Stimulated activated CD4-positive, alpha-beta T cell treated with anti-CD3 and anti-CD28 coated beads, TNF-alpha, amount 100 ng/mL, for 1 hour (primary cell): ENCODE measurements around the gene DENND6B.

ENCODE experiments used
- DNase-seq, 3 donors: peaks; one replicate each; pipeline ENCODE4 v3.0.0-alpha.2; 2020; ENCODE audit warnings: low read depth in 3 of 3, low spot score in 1 of 3

Gene DENND6B

DNA sequence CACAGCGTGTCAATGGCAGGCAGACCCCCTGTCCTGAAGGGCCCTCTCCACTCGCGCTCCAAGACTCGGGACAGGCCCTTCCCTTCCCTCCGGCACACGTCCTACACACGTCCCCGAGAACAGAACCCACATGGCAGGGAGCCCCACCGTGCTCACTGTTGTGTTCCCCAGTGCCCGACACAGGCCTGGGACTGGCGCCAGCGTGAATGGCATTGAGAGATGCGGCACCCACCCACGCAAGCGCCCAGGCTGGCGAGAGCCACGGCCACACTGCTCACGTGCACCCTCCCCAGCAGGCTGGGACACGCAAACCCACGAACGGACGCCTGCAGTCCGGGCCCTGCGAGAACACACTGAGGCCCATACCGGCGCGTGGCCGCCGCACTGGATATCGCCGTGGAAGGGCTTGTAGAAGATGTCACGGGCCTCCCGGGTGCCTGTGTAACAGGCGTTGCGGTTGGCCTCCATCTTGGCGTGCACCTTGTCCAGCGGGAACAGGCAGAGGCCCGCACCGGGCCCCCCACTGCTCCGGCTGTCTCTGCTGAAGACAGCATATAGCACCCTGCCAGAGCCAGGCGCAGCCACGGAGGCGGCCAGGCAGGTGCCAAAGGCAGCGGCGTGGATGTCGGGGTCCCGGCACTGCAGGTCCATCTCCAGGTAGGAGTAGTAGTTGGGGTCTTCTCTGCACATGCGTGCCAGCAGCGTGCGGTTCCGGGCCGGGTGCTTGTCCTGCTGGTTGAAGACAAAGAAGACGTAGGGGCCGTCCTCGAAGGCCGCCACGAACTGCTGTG lies 37.5 kb downstream of the DENND6B start:
- DNase-seq, result no peak

DNA sequence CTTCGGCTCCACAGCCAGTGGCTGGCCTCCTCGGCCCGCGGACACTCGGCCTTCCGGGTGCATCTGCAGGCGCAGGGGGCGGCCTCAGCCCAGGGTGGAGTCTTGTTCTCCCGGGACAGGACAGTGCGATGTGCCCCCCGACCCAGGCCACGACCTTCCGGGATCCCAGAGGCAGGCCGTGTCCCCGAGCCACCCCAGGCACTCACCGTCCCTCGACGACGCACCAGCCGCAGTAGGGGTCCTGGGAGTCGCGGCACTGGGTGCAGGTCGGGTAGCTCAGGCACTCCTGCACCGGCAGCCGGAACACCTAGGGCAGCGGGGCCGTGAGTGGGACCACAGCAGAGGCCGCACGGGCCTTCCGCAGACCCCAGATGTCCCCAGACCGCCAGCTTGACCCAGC lies 39.1 kb downstream of the DENND6B start:
- no peak for DNase-seq

DNA sequence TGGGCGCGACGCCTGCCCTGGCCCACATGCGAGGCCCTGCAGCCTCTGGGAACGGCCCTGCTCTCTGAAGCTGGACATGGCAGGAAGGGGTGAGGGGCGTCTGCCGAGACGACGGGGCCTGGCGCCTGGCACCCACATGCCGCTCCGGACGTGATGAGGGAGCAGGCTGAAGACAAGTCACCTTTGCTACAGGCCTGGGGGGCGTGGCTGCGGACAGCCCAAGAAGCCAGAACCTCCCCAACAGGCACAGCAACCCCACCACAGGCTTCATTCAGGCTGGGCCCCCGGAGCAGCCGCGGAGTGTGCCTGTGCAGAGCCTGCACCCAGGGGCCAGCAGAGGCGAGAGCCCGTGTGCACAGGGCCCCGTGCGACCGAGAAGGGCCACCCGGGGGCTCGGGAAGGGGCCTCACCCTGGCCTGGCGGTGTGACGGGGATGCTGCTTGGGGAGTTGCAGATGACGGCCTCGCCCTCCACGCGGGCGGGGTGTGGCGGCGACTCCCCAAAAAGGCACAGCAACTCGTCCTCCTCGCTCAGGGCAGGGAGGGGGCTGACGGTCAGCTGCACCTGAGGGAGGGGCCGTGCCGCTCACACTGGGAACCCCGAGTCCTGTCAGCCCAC lies 40.0 kb downstream of the DENND6B start:
- DNase-seq, result no peak

DNA sequence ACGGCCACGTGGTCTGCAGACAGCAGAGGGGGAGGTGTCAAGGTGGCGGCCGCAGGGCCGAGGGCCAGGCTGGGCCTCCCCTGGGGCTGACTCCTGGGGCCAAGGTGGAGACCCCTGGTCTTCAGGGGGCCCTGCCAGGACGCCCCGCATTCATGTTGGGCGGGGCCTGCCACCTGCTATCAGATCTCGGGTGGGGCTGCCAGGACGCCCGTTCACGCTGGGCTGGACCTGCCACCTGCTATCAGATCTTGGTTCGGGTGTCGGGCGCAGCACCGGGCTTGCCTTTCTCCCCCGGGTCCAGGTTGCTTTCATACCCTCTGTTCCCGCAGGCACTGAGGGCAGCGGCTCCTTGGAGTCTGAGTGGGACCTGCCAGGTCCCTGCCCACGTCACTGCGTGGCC lies 40.5 kb downstream of the DENND6B start:
- no peak for DNase-seq

DNA sequence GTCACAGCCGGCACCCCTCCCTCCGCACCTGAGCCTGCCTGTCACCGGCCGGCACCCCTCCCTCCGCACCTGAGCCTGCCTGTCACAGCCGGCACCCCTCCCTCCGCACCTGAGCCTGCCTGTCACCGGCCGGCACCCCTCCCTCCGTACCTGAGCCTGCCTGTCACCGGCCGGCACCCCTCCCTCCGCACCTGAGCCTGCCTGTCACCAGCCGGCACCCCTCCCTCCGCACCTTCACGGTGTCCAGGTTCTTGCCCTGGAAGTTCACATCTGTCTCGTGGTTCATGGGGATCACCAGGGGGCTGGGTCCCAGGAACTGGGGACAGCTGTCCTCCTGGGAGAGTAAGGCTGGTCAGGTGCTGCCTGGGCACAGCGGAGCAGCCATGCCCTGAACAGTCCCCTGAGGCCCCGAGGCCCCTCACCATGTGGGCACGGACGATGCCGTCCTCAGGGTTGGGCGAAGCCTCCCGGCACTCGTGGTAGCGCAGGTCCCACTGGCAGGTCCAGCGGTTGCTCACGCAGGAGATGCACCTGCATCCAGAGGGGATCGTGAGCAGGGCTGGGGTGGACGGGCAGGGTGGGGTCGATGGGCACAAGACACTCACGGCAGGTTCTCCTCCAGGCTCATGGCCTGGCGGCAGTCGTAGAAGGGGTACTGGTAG lies 41.1 kb downstream of the DENND6B start:
- DNase-seq, result no peak

DNA sequence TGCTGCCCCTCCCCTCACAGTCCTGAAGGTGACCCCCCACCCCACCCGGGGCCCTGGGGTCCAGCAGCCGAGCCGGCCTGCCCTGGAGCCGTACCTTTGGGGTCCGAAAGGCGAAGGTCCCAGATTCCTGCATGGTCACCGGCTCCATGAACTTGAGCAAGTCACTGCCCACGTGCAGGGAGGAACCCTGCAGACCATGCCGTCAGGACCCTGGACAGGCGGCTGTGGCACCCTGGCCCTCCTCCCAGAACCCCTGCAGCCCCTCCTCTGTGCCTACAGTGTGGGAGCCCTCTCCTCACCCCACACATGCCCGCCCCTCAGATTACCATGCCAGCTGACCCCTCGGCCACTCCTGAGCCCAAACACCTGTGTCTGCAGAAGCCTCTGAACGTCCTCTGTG lies 42.3 kb downstream of the DENND6B start:
- DNase-seq, result no peak

DNA sequence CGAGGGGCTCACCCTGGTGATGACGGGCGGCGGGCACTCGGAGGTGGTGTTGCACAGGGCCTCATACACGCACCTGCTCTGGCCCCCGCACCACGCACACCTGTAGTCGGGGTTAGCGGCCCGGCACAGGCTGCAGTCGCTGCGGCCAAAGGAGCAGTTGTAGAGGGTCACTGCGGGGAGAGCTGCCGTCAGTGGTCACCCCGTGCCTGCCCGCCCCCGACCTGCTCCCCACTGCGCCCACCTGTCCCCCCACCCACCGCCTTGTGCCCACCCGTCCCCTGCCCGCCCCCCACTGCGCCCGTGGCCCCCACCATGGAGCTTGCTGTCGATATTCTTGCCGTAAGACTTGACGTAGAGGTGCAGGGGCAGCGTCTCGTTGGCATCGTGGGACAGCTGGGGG lies 43.0 kb downstream of the DENND6B start:
- DNase-seq, result no peak

DNA sequence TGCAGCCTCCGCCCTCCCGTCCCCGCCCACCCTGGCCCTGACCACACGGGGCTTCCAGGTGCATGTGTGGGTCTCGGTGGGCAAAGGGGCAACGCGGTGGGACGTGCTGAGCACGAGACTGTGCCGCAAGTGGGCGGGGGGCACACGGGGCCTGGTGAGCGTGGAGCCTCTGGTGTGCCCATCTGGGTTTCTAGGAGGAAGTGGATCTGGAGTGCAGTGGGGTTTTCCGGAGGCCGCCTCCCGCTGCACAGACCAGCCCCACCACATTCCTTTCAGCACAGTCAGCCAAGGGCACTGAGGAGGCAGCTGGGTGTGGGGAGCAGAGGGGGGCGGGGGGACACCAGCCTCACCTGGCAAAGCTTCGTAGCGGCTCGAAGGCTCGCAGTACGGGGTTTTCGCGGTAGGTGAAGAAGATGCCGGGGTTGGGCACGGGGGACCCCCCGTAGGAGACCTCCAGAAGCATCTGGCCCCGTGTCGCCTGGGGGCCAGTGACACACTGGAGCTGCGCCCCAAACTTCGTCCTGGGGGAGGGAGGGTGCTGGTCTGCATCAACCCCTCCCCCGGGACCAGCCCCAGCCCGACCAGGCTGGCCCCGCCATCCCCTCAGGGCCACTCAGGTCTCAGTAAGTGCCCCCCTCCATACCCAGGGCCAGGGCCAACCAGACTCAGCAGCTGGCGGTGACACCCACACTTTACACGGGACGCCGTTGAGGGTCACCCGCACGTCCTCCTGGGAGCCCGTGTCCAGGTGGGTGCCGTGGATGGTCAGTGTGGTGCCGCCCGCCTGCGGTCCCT lies 44.3 kb downstream of the DENND6B start:
- no peak for DNase-seq

DNA sequence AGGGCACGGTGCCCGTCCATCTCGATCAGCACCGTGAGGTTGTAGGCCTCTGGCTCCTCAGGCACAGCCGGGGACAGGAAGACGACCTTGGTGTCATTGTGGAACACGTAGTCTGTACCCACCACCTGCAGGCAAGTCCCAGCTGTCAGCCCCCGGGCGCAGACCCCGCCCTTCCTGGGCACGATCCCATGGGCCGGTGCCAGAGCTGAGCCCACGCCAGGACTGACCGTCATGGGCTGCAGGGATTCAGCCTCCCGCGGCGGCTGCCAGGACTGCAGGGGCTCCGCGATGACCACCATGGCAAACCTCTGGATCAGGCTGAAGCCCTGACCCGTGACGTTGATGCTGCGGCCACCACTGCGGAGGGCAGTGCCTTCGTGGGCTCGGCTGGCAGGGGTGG lies 44.9 kb downstream of the DENND6B start:
- DNase-seq, result no peak

DNA sequence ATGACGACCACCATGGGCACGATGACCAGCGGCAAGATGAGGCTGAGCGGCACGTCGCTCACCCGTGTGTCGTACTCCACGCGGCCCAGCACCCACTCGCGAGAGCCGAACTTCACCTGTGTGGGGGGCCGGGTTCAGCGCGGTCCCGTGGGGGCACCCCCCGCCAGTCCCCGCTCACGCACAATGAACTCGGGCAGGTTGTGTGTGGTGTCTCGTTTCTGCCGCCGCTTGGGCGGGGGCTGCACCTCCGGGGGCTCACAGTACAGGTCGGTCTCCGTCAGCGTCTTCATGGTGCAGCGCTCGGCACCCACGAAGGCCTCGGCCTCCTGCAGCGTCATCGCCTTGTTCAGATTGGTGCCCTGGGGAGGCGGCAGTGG lies 45.4 kb downstream of the DENND6B start:
- DNase-seq, result no peak

DNA sequence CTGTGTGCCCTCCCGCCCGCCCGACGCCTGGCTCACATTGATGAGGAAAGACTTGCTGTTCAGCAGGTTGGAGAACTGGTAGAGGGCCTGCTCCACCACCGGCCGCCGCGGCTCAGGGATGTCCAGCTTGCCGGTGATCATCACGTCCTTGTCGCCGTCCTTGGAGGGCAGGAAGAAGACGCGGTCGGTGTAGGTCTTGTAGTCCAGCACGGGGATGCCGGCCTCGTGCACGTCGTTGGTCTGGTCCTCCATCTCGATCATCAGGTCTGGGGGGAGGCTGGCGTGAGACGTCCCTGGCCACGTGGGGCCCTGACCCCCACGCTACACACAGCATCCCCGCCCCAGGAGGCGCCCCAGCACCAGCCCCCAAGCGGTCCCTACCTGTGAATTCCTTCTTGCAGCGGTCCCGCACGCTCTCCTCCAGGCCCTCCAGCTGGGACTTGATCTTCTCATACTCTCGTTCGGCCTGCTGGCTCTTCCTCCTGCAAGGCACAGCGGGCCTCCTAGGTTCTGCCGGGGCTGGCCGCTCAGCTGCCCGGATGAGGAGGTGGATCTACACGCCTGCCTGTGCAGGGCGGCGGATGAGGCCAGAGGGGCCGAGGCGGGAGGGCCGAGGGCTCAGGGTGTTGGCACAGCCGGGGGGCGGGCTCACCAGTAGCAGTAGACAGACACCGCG lies 46.0 kb downstream of the DENND6B start:
- DNase-seq, result no peak

DNA sequence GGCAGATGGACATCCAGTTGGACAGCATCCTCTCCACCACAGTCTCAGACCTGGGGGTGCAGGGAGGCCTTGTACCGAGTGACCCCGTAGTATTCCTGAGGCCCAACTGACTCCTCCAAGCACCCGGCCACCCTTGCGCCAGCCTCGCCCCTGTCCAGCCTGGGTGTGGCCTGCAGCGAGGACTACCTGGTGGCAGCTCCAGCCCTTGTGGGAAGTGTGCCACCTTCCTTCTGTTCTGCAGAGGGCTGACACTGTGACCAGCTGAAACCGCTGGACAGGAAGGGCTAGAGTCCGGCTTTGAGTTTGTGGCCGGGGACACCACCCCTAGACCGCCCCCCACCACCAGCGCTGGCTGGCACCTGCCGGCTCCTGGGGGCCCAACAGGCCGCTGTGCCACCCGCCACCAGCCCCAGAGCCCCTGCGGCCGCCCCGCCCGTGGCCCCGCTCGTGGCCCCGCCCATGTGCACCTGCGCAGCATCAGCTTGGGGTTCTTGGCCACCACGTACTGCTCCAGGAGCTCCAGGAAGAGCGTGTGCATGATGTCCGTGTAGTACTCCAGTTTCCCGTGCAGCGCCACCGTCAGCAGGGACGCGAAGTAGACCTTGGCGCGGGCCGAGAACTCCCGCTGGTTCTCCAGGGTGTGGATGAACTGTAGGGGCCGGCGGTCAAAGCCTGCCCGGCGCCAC lies 46.6 kb downstream of the DENND6B start:
- no peak for DNase-seq

DNA sequence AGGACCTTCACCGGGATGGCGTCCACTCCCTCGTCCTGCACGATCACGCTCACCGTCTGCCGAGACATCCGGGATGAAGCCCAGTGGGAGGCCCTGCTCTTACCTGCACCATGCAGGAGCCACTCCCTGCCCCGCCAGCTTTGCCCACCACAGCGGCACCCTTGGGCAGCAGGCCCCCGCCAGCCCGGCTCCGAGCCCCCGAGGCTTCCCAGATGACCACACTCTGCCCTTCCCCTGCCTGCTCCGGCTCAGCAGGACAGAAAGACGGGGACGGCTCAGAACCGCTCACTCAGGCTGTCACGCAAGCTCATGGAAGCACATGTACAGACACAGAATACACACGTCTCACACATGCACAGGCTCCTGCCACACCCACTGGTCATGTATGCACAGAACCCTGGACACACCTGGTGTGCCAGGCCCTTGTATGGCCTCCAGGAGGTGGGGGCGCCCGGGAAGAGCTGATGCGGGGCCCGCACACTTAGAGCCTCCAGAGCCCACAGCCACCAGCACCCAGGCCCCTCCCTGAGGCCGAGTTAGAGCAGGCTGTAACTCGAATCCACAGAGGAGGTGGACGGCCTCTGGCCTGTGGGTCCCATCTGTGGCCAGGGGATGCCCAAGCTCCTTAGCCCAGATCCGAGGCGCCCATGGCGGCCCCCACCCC lies 47.7 kb downstream of the DENND6B start:
- no peak for DNase-seq

DNA sequence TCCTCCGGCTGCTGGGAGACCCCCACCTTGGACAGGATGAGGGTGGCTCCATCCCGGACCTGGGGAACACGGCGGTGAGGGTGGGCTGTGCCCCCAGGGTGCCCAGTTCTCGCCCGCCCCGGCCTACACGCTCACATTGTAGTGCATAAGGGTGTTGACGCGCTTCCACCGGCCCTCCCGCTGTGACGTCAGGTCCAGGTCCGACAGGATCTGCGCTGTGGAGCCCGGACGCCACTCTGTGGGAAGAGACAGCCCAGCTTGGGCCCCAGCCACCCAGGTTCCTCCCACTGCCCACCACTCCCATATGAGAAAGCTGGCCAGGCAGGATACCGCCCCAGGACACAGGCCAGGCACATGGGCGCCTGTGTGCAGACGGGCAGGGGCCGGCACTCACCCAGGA lies 48.4 kb downstream of the DENND6B start:
- no peak for DNase-seq

DNA sequence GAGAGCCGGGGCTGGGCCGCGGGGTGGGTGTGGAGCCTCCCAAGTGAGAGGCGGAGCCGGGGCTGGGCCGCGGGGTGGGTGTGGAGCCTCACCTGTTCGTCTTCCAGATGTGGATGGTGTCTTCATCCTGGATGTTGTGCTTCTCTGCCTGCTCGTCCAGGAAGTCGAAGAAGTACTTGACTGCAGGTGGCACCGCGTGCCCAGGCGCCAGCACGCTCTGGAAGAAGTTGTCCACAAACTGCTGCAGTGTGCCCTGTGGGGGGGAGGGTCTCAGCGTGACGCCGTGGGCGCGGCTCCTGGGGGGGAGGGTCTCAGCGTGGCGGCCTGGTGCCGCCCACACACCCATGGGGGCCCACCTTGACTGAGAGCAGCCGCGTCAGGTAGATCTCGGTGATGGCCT lies 49.1 kb downstream of the DENND6B start:
- DNase-seq, result no peak

DNA sequence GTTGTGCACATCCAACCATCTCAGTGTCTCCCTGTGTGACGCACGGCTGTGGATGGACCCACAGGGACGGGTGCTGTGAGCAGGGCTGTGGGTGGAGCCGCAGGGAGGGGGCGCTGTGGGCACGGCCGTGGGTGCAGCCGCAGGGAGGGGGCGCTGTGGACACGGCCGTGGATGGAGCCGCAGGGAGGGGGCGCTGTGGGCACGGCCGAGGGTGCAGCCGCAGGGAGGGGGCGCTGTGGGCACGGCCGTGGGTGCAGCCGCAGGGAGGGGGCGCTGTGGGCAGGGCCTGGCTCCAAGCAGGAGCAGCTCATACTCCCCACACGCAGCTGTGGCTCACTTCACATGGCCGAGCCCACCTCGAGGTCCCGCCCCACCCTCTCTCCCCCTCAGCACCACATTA lies 50.7 kb downstream of the DENND6B start:
- no peak for DNase-seq

DNA sequence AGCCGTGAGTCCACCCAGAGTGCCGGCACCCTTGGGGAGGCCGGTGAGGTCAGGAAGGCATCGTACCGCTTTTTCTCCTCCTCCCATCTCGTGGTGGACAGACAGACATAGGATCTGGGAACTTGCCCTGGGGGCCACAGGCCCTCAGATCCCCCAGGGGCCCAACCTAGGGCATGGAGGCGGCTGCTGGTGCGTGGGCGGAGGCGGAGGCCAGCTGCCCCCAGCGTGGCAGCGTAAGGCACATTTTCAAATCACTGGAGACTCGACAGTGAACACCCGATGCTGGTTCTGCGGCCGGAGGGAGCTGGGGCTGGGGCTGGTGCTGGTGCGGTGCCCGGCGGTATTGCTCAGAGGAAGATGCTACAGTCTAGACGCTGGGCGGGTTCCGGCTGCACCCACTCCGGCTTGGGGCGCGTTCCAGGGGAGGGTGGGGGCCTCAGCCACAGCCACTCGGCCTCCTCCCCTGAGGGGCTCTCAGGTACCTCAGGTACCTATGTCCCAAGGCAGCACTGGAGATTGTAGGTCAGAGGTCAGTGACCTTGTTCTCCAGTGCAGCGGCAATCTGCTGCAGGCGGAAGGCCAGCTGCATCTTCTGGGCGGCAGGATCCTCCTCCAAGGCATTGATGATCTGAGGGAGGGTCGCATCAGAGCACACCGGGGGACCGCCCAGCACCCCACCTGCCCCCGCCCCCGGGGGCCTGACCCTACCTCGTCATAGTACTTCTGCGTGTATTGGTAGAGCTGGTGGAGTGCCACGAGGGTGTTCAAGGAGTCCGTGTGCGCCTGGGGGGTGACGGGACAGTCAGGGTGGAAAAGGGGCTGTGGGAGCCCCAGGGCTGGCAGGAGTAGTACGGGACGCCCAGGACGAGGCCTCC lies 51.4 kb downstream of the DENND6B start:
- no peak for DNase-seq

DNA sequence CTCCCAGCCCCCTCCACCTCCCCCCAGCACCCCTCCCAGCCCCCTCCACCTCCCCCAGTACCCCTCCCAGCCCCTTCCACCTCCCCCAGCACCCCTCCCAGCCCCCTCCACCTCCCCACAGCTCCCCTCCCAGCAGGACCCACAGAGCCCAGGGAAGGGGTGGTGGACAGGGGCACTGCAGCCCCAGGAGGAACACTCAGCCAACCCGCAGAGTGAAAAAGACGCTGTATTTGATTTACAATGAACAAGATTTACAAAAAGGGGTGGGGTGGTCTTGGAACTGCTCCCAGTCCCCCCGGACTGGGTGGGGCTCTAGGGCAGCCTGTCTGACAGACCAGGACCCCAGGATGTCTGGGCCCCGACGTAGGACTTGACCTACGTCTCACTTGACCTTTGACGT lies 52.0 kb downstream of the DENND6B start:
- DNase-seq, result no peak

DNA sequence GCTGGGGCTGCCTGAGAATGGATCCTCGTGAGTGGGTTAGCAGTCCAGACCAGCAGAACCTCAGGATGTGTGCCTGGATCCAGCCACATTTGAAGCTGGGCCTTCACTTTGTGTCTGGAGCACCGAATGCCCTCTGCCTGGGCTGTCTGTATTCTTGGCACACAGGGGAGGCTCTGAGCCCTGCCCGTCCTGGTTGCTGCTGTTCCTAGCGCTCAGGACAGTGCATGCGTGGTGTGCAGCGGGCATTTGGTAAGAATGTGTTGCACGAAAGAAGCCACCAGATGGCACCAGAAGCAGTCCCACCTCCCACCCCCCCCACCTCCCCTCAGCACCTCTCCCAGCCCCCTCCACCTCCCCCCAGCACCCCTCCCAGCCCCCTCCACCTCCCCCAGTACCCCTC lies 52.5 kb downstream of the DENND6B start:
- DNase-seq, result no peak
